Measurements from ENCODE around the gene DPEP3. TPM values are rescaled to one million over a fixed set of nuclear protein-coding genes. Genes with fewer than 3 reads are reported as not detected.

Gene DPEP3
- total and polyA plus RNA-seq, 12 donors: 0.01 to 0.34 TPM; not detected in 10

DNA sequence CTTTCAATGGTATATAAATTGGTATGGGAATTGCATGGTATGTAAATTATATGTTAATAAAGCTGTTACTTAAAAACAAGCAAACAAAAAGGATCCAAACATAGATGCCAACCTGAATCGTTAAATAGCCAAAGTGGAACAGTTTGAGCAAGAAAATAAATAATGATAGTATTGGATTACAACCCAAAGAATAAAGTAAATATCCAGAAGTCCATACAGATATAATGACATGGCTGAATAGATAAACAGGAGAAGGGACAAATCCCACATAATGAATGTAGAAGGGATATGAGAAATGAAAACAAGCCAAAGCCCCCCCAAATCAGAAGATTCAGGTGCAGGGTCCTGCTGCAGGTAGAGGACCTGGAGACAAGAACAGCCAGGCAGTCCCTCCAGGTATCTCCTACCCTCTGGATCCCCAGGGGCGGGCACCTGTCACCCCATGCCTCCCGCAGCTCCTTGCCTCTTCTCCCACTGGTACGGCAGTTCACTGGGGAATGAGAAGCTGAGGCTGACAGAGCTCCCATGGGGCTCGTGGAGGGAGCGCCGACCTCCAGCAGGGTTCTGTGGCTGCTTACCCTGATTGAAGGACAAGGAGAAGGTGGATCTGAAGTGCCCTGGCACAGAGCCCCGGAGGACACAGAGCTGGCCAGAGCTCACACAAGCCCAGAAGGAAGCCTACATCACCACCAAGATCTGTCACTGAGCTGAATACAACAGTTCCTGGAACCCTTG, 26.5 kb downstream of the DPEP3 start:
- Histone ChIP-seq H3K27ac (peak overlapping the region in 2 of 10 donors; percentile 48 to 53), H3K36me3 (peaks cover 5 to 100% (median 95%) of the 10 kb centered on the region in 9 donors), H3K27me3 (no peaks in the 10 kb centered on the region), H3K4me3 (no peak overlapping the region), H3K9me3 (no peaks in the 10 kb centered on the region), H3K4me1 (peaks cover 12 to 42% (median 22%) of the 10 kb centered on the region in 9 donors)
- ATAC-seq: peak in 1 of 8 donors; percentile 25
- TF ChIP-seq, protein P1, sequence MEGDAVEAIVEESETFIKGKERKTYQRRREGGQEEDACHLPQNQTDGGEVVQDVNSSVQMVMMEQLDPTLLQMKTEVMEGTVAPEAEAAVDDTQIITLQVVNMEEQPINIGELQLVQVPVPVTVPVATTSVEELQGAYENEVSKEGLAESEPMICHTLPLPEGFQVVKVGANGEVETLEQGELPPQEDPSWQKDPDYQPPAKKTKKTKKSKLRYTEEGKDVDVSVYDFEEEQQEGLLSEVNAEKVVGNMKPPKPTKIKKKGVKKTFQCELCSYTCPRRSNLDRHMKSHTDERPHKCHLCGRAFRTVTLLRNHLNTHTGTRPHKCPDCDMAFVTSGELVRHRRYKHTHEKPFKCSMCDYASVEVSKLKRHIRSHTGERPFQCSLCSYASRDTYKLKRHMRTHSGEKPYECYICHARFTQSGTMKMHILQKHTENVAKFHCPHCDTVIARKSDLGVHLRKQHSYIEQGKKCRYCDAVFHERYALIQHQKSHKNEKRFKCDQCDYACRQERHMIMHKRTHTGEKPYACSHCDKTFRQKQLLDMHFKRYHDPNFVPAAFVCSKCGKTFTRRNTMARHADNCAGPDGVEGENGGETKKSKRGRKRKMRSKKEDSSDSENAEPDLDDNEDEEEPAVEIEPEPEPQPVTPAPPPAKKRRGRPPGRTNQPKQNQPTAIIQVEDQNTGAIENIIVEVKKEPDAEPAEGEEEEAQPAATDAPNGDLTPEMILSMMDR (IDR thresholded peaks at IDR 0.05): no peak
- 67 to 72% methylated on average over 8 of the region's 8 CpGs for WGBS, 2 donors
- intact Hi-C loops (cut with DNase I): no loop called here
- DNase-seq: no peak

DNA sequence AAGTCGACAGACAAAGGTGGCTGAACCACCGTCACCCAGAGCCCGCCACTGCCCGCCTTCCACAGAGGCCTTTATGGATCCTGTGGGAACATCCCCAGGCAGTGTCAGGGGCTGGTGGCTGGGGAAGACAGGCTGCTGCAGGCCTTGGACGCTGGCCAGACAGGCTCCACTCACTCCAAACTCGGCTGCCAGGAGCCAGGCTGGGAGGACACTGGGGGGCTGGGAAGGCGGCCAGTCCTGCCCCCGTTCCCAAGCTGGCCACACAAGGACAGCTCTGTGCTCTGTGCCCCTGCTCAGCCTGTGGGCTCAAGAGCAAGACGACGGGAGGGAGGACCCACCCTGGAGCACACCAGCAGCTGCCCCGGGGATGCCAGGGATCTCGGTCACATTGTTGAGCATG, 28.8 kb downstream of the DPEP3 start:
- ATAC-seq: peak; percentile 60 to 89 (median 70)
- 33 to 43% methylated on average over 12 of the region's 12 CpGs for WGBS, 2 donors

DNA sequence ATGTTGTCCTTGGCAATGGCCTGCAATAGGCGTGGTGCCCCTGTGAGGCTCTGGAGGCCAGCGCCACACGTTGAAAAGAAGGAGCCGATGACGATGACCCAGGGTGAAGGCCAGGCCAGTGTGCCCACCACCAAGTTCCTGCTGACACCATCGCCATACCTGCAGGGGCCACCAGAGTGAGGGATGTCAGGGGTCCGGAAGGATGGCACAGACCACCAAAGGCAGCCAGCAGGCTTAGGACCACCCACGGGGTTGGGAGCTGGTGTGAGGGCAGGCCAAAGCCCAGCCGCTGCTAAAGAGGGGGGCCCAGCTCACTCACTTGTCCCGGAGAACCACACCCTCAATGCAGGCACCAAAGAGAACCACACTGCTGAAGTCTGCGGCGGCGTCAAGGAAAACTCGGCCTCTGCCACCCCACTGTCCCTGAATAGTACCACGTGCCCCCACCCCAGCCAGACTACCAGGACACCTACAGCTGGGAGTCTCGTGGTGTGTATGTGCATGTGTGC, 29.9 kb downstream of the DPEP3 start:
- Histone ChIP-seq H3K27me3 (no peaks in the 10 kb centered on the region), H3K4me1 (peaks cover 11 to 56% (median 26%) of the 10 kb centered on the region in 9 donors), H3K9me3 (no peaks in the 10 kb centered on the region), H3K36me3 (peaks cover 5 to 100% (median 99%) of the 10 kb centered on the region in 9 donors), H3K4me3 (no peak overlapping the region), H3K27ac (peak overlapping the region in 2 of 10 donors; percentile 52 to 76)
- 87 to 90% methylated on average over 16 of the region's 16 CpGs for WGBS, 2 donors
- intact Hi-C loops (cut with DNase I): no loop called here
- peak in 1 of 8 donors; percentile 2 for ATAC-seq
- no peak for DNase-seq
- TF ChIP-seq, protein P1 (IDR thresholded peaks at IDR 0.05): no peak

More for the DNA sequence above, 28.8 kb downstream of the DPEP3 start:
- no peaks in the 10 kb centered on the region for H3K9me3 ChIP-seq
- H3K36me3 ChIP-seq: peaks cover 5 to 100% (median 99%) of the 10 kb centered on the region in 9 donors
- no peaks in the 10 kb centered on the region for H3K27me3 ChIP-seq
- intact Hi-C loops (cut with DNase I): no loop called here
- peak; percentile 77 to 83 for DNase-seq
- TF ChIP-seq, protein P1 (IDR thresholded peaks at IDR 0.05): no peak
- no peak overlapping the region for H3K4me3 ChIP-seq
- peaks cover 11 to 46% (median 20%) of the 10 kb centered on the region in 9 donors for H3K4me1 ChIP-seq
- H3K27ac ChIP-seq: peak overlapping the region in 8 of 10 donors; percentile 48 to 81 (median 60)

DNA sequence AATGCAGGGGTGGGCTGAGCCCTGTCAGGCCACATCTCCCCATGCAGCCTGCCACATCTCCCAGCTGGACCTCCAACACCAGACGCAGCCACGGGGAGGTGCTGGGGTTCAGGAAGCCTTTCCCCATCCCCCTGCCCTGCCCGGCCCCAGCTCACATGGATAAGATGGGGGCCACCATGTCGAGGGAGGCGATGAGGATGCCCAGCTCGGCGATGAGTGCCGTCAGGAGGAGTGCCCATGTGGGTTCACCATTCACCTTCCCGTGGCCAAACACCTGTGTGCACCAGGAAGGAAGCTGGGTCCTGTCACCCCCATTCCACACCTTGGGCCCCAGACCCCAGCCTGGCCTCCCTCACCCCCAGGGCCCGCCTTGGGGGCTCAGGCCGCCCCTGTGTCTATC, 30.7 kb downstream of the DPEP3 start:
- ATAC-seq (no peak), DNase-seq (no peak)
- Histone ChIP-seq H3K4me1 (peaks cover 14 to 58% (median 34%) of the 10 kb centered on the region in 9 donors), H3K27ac (no peak overlapping the region), H3K9me3 (no peaks in the 10 kb centered on the region), H3K36me3 (peaks cover 5 to 100% (median 99%) of the 10 kb centered on the region in 9 donors), H3K27me3 (no peaks in the 10 kb centered on the region), H3K4me3 (no peak overlapping the region)
- 90% methylated on average over 11 of the region's 11 CpGs for WGBS, 2 donors
- intact Hi-C loops (cut with DNase I): loop anchor here in 1 of 10 donors (10.0 kb wide), 1 partner anchor 405 kb away; no protein-coding TSS in a partner anchor
- TF ChIP-seq, protein P1 (IDR thresholded peaks at IDR 0.05): no peak
